Endothelial cell of umbilical vein (primary cell): Measurements from ENCODE around the gene RPP25. TPM values are rescaled to one million over a fixed set of nuclear protein-coding genes. Genes with fewer than 3 reads are reported as not detected.

Experiments used
- BruUV-seq: library from RNA; stranded (reverse); fragments of 400-500 nt; replicated peaks from 2 replicates; lab custom pipeline; 2021; lab: Mats Ljungman, UMichigan
- CTCF ChIA-PET: fragments of 300-600, 350-600 bp; sonication (Branson Sonifier 250); formaldehyde crosslinking; loops from one replicate; lab custom pipeline; 2021; ENCODE audit warnings: antibody characterized with exemption, inconsistent platforms; lab: Charles Lee
- POLR2A ChIA-PET: fragments of 300-600, 350-600 bp; sonication (Branson Sonifier 250); formaldehyde crosslinking; loops from one replicate; lab custom pipeline; 2021; ENCODE audit warnings: antibody characterized with exemption, inconsistent platforms; lab: Charles Lee
- DNase-seq: peaks from one replicate; pipeline ENCODE4 v3.0.0-alpha.2; 2011; ENCODE audit warnings: low read depth, low spot score
- FAIRE-seq: peaks from 2 replicates; lab custom pipeline; 2011; peaks lifted over from hg19 to GRCh38; lab: Jason Lieb, UNC
- H2AFZ ChIP-seq: 2 replicates; pipeline ENCODE4 v1.6.0; 2012; ENCODE audit warnings: low read depth, low read length, control low read depth, inconsistent platforms
- H3K27ac ChIP-seq: 2 replicates; pipeline ENCODE4 v1.5.1; 2011; ENCODE audit warnings: low read depth, mild to moderate bottlenecking, control low read depth, low read length, moderate library complexity; ENCODE audit not compliant: insufficient read depth
- H3K27me3 ChIP-seq, 2 experiments: 2 replicates each; pipeline versions ENCODE4 v1.6.0 to v1.6.1; 2011; ENCODE audit warnings: low read length in 2 of 2, mixed read lengths in 1 of 2; ENCODE audit not compliant: control insufficient read depth in 2 of 2, insufficient read depth in 2 of 2
- H3K36me3 ChIP-seq, 2 experiments: 2 replicates in 1 of 2; 3 replicates in 1 of 2; pipeline ENCODE4 v1.5.1; 2011; ENCODE audit warnings: low read length in 2 of 2, mild to moderate bottlenecking in 1 of 2, moderate library complexity in 1 of 2; ENCODE audit not compliant: control insufficient read depth in 2 of 2, insufficient read depth in 2 of 2; ENCODE audit errors: extremely low read depth in 1 of 2
- H3K4me1 ChIP-seq: 3 replicates; pipeline ENCODE4 v1.5.1; 2011; ENCODE audit warnings: mild to moderate bottlenecking, low read length; ENCODE audit not compliant: control insufficient read depth, insufficient read depth; ENCODE audit errors: extremely low read depth
- H3K4me2 ChIP-seq: 2 replicates; pipeline ENCODE4 v1.6.1; 2011; ENCODE audit warnings: low read length, control low read depth, mixed read lengths; ENCODE audit not compliant: insufficient read depth
- H3K4me3 ChIP-seq, 3 experiments: fragments of 200-600 bp in 1 of 3; sonication (generic), shearing (Covaris generic) in 1 of 3; replicated peaks in 1 of 3; 2 replicates each; pipeline ENCODE4 v1.5.1; 2011 to 2016; ENCODE audit warnings: control low read depth in 3 of 3, low read length in 3 of 3, mild to moderate bottlenecking in 2 of 3, inconsistent platforms in 1 of 3, low read depth in 1 of 3, moderate library complexity in 1 of 3; ENCODE audit not compliant: insufficient read depth in 1 of 3
- H3K79me2 ChIP-seq: 2 replicates; pipeline ENCODE4 v1.6.0; 2012; ENCODE audit warnings: low read length, inconsistent platforms; ENCODE audit not compliant: control insufficient read depth, insufficient read depth
- H3K9ac ChIP-seq: replicated peaks from 2 replicates; pipeline ENCODE3; 2011; ENCODE audit warnings: low read length, control low read depth; ENCODE audit not compliant: insufficient read depth; ENCODE audit errors: extremely low read depth
- H3K9me1 ChIP-seq: replicated peaks from 3 replicates; pipeline ENCODE4 v1.6.0; 2011; ENCODE audit warnings: mild to moderate bottlenecking, low read length; ENCODE audit not compliant: control insufficient read depth, insufficient read depth; ENCODE audit errors: extremely low read depth
- H3K9me3 ChIP-seq: replicated peaks from 2 replicates; pipeline ENCODE4 v1.5.1; 2012; ENCODE audit warnings: low read length, inconsistent platforms; ENCODE audit not compliant: control insufficient read depth, insufficient read depth
- H4K20me1 ChIP-seq: replicated peaks from 2 replicates; pipeline ENCODE3; 2011; ENCODE audit warnings: mild to moderate bottlenecking, low read length; ENCODE audit not compliant: control insufficient read depth, insufficient read depth; ENCODE audit errors: extremely low read depth
- CTCF ChIP-seq, 2 donors: IDR thresholded peaks; 1 replicate in 1 of 2; 2 replicates in 1 of 2; pipeline ENCODE4 v1.5.1; 2011; ENCODE audit warnings: low read length in 2 of 2, mild to moderate bottlenecking in 2 of 2, moderate library complexity in 2 of 2, control low read depth in 1 of 2, inconsistent platforms in 1 of 2, low read depth in 1 of 2; ENCODE audit not compliant: insufficient read depth in 1 of 2; ENCODE audit errors: extremely low read depth in 1 of 2
- EZH2 ChIP-seq: IDR thresholded peaks from 2 replicates; pipeline ENCODE4 v1.6.1; 2012; ENCODE audit warnings: borderline replicate concordance, low read depth, mild to moderate bottlenecking, moderate library complexity, low read length, inconsistent platforms; ENCODE audit not compliant: severe bottlenecking
- GATA2 ChIP-seq: IDR thresholded peaks from 2 replicates; pipeline ENCODE4 v1.7.0; 2011; ENCODE audit warnings: low read depth, mild to moderate bottlenecking, moderate library complexity, mixed read lengths, low read length; ENCODE audit not compliant: insufficient read length, insufficient read depth
- JUN ChIP-seq: IDR thresholded peaks from 2 replicates; pipeline ENCODE4 v1.6.1; 2011; ENCODE audit warnings: borderline replicate concordance, low read depth; ENCODE audit not compliant: insufficient read length, insufficient read depth
- MYC ChIP-seq: IDR thresholded peaks from one replicate; pipeline ENCODE4 v1.6.1; 2011; ENCODE audit warnings: mild to moderate bottlenecking, low read depth, low read length
- POLR2AphosphoS5 ChIP-seq: IDR thresholded peaks from 2 replicates; pipeline ENCODE4 v1.6.1; 2012; ENCODE audit warnings: low read depth, mild to moderate bottlenecking, control low read depth, low read length, moderate library complexity; ENCODE audit not compliant: insufficient read depth
- dilution Hi-C: fragments of 300-500 bp; cut with MboI; formaldehyde crosslinking; loops from one replicate; pipeline ENCODE4 v1.15.0; 2019; ENCODE audit warnings: low sequenced_read_pairs; ENCODE audit not compliant: extremely low pct_ligation_motif_present
- intact Hi-C: fragments of 100-400 bp; cut with micrococcal nuclease; formaldehyde crosslinking; loops from one replicate; pipeline ENCODE4 v1.10.0; 2022
- polyA plus RNA-seq, 4 experiments: library from polyadenylated mRNA; depleted of rRNA in 3 of 4; stranded (reverse) in 3 of 4; unstranded in 1 of 4; fragments of >200 nt; gene quantifications; 2 replicates each; pipeline versions ENCODE4 v1.2.1 to v1.2.3, GENCODE V29; 2011 to 2012; ENCODE audit warnings: missing spikeins in 1 of 4
- total RNA-seq: library from RNA; stranded (reverse); gene quantifications from 2 replicates; pipeline ENCODE4 v1.2.3, GENCODE V29; 2021

RPP25 gene
- total and polyA plus RNA-seq, 2 donors (not counting 3 experiments of a cell fraction or from before 2014, with no cell fraction given), result 10.1 to 13.8 TPM

GRCh38 chr15:74994236-74994635 lies 37.7 kb upstream of the RPP25 start:
- dilution Hi-C loops (no loop called here), intact Hi-C loops (no loop called here)
- ChIA-PET POLR2A (no interaction called here), CTCF (interaction anchor here (1.3 to 2.2 kb wide), 4 partner anchors 11 to 44 kb away, joined by 4 to 15 read pairs (median 8); partner anchors contain the start of gene RPP25)
- no TSS peak for BruUV-seq
- DNase-seq (no peak), FAIRE-seq (no peak)
- TF ChIP-seq EZH2 (no peak), MYC (no peak), POLR2AphosphoS5 (no peak), JUN (no peak), GATA2 (no peak), CTCF (IDR thresholded peaks at IDR 0.05; ENCODE audit: extremely low read depth in 1 of 2, insufficient read depth in 1 of 2, low read depth in 1 of 2, low read length in 2 of 2) (no peak)
- Histone ChIP-seq H3K4me1 (peaks cover 15% of the 10 kb centered on the region), H3K27me3 (peaks cover 11 to 20% of the 10 kb centered on the region in 2 experiments), H3K27ac (no peak overlapping the region), H3K36me3 (no peaks in the 10 kb centered on the region), H3K4me3 (no peak overlapping the region), H3K4me2 (no peak overlapping the region), H3K9me3 (no peaks in the 10 kb centered on the region), H3K9me1 (no peaks in the 10 kb centered on the region), H3K9ac (no peak overlapping the region), H4K20me1 (no peaks in the 10 kb centered on the region), H3K79me2 (no peaks in the 10 kb centered on the region), H2AFZ (no peak overlapping the region)
